Left colon (tissue), 2 donors: ENCODE measurements around the gene TACR1. TPM values are rescaled to one million over a fixed set of nuclear protein-coding genes. Genes with fewer than 3 reads are reported as not detected.
A peak's percentile ranks its signal among the peaks of the same experiment; 100 is the strongest.
"Not testable (repeated sequence)": the region's sequence is repeated elsewhere in the genome, so short reads cannot be mapped to it uniquely, and the experiment has no call there.

Experiments
- ATAC-seq: fragments of 200-7000 bp; cut with Tn5 transposase; one replicate; pipeline ENCODE4 v1.9.1; 2020; ENCODE audit warnings: mild to moderate bottlenecking, moderate library complexity
- DNase-seq, 2 donors: peaks; one replicate each; pipeline ENCODE4 v3.0.0-alpha.2; 2020
- intact Hi-C, 2 donors: fragments of 100-400 bp; cut with DNase I in 1 of 2; cut with micrococcal nuclease in 1 of 2; formaldehyde crosslinking; loops; one replicate each; pipeline versions ENCODE4 v1.11.2 to v1.14.0; 2022; cut with DNase I, micrococcal nuclease
- total RNA-seq, 2 donors: library from RNA; stranded (reverse); fragmentation: NEBNext Ultra II Directional; extraction: Animal tissue kit (Norgen Biotek cat#: 25700); gene quantifications; one replicate each; pipeline ENCODE4 v1.2.1, GENCODE V29; 2021
- donor health status: DM: no; HTN: no; CAD: no.
- donor health status: DM: yes; HTN: yes; CAD: no.

The TACR1 gene
- total RNA-seq, 2 donors from 2014 or later, result 0.34 to 1.1 TPM

DNA sequence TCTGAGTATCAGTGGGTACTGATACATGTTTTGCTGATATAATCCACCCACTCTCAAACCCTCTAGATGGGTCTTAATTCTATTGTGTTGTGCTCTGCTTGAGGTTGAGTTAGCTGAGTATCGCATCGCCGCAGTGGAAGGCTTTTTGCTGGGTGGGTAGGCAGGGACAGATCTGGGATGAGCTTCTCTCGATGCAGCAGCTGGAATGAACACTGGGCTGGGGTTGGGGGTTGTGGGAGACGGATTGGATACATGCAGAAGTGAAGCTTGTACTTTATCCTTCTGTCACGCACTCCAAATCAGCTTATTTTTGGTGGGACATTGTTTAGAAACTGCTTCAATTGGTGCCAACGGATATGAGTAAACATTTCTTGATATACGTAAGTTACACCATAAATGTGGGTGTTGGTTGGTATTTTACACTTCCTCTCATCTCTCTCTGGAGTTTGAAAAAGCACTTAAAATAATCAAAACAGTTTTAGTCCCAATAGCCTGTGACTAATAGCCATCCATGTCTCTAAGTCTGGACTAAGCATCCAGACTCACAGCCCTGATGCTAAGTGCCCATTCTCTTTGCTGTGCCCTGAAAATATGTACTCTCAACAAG lies 133.8 kb downstream of the TACR1 start:
- ATAC-seq (no peak), DNase-seq (no peak)
- intact Hi-C loops, result loop anchor here in 1 of 2 donors (10.0 kb wide), 1 partner anchor 339 kb away; no protein-coding TSS in a partner anchor

DNA sequence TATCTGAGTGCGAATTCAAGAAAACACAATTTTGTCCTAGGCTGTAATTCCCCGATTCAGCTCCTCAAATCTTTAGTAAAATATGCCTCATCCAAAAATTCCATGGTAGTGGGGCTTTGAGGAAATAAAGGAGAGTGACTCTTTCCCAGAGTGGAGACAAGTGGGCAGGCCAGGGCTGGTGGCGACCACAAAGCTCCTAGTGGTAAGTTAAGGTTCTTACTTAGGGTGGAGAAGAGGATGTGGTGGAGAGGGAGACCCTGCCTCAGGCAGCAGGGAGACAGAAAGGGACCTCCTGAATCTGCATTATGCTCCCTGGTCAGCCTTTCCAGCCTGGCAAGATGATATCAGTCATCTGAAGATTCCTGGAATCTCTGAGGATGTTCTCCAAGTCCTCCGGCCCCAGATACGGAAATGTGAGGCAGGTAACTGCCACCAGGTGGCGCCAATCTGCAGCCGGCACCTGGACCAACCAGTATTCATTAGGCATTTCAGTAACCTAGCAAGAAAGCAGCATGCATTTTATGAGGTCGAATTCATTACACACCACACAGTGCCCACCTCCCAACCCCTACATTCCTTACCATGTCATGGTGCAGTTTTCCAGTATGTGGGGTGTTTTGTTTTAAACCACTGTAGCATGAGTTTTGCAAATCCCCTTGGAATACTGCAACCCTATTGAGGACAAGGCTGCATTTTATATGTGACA lies 134.5 kb downstream of the TACR1 start:
- DNase-seq (peak in 1 of 2 donors; percentile 57), ATAC-seq (peak; percentile 69)
- intact Hi-C loops, result loop anchor here in 1 of 2 donors (10.0 kb wide), 1 partner anchor 340 kb away; no protein-coding TSS in a partner anchor

DNA sequence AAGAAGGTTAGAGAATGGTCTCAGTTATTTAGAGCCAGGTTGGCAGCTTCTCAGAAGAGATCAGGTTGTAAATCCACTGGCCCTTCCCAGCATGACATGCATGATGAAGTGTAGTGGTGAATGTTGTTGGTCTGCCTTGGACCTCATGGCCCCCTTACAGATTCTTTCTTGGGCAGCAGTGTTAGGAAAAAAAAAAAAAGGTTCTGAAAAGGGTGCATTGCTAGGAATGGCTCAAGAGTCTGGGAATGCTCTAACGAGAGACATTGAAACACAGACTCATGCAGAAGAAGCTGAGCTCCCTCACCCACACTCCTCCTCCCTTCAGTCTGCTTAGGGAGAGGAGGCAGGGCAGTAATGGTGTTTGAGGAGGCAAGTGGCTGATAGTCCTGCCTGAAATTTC lies 135.4 kb downstream of the TACR1 start:
- intact Hi-C loops, result loop anchor here in 1 of 2 donors (10.0 kb wide), 1 partner anchor 341 kb away; no protein-coding TSS in a partner anchor
- DNase-seq (no peak), ATAC-seq (no peak)

DNA sequence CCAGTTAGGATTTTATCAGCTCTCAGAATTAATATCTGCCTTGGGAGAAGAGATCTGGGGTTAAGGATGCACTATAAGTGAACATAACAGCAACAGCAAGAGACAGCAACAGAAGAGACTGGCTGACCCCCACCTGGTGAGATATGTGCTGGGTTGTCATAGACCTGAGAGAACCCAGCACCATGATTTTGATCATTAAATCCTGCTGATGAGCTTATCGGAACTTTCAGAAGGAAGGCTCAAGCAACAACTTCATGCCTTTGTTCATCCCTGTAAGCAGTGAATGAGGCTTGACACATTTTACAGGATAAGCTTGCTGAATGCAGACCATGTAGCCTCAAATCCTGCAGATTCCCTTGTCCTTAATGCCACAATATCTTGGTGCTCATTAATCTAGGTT lies 140.9 kb downstream of the TACR1 start:
- no peak for DNase-seq
- intact Hi-C loops, result no loop called here
- no peak for ATAC-seq

DNA sequence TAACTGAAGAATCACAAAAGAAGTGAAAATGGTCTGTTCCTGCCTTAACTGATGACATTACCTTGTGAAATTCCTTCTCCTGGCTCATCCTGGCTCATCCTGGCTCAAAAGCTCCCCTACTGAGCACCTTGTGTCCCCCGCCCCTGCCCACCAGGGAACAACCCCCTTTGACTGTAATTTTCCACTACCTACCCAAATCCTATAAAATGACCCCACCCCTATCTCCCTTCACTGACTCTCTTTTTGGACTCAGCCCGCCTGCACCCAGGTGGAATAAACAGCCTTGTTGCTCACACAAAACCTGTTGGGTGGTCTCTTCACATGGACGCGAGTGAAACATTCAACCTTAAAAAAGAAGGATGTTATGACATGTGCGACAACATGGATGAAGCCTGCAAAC lies 142.2 kb downstream of the TACR1 start:
- intact Hi-C loops, ATAC-seq, DNase-seq: not testable (repeated sequence)

DNA sequence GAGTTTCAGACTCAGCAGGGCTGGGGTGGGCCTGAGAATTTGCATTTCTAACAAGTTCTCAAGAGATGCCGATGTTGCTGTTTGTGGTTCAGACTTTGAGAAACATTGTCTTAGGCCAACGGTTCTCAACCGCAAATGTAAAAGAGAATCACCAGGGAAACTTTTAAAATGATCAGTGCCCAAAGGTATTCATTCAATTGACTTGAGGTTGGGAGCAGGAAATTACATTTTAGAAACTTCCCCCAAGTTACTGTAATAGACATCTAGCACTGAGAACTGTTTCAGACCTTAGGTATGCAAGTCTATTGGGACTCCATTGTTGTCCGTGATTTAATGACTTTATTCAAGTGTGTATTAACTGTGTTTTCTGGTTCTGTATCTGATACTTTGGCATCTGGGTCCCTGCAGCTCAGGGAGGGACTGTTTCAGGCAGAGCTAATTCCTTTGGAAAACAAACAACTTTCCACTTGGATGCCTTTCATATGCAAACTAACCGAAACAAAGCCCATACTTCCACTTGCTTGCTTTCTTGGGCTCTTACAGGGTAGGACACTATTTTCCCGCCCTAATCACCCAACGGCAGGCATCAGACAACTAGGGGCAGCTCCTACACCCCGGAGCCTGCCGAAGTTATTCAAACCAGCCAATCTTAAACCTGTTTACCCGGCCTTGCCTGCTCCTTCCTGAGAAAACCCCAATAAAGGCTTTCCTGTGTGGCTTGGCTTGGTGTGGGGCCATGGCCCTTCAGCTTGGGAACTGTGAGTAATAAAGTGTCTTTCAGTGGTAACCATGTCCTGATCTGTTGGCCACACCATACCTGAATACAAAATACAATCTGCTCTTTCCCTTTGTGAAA lies 143.3 kb downstream of the TACR1 start:
- DNase-seq (no peak), ATAC-seq (no peak)
- intact Hi-C loops, result no loop called here

DNA sequence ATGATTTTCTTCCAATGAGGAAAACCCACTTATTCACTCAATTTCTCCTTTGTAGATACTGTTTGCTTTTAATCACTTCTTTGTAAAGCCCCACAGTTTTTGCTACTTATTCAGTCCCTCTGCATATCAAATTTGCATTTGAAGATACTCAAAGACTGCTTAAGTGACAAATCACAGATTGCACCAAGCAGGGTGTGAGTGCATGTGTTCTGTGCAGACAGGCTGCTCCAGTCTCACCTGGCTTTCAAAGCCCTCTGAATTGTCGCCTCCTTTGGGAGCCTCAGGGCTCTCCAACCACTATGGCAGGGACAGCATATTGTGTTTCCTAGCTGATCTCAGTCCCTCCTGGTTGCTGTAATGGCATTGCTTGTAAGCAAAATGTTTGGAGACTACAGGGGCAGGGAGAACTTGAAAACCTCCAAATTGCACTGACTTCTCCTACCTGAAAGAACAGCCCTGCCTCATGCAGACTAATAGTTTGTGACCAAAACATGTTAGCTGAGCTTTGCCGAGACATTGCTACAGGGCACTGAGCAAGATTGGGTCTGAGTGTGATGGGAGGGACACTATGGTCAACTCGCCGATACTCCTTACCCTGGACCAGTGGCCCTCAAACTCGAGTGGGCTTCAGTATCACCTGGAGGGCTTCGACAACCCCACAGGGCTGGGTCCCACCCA lies 144.0 kb downstream of the TACR1 start:
- intact Hi-C loops, result no loop called here
- DNase-seq (no peak), ATAC-seq (no peak)

DNA sequence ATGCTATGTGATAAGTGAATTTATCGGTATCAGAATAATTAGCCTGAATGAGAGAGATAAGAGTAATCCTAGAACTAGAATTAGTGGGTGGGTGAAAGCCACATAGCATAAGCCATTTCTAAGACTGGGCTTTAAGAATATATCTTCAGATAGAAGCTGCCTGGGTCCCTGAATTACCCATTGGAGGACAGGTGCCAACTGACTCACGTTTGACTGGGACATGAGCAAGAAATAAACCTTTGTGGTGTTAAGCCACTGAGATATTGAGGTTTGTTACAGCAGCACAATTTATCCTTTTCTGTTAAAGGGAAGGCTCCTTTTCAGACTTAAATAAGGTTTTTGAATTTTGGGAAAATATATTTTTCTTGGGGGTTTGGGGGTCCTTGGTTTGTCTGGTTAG lies 145.0 kb downstream of the TACR1 start:
- ATAC-seq (no peak), DNase-seq (no peak)
- intact Hi-C loops, result no loop called here

DNA sequence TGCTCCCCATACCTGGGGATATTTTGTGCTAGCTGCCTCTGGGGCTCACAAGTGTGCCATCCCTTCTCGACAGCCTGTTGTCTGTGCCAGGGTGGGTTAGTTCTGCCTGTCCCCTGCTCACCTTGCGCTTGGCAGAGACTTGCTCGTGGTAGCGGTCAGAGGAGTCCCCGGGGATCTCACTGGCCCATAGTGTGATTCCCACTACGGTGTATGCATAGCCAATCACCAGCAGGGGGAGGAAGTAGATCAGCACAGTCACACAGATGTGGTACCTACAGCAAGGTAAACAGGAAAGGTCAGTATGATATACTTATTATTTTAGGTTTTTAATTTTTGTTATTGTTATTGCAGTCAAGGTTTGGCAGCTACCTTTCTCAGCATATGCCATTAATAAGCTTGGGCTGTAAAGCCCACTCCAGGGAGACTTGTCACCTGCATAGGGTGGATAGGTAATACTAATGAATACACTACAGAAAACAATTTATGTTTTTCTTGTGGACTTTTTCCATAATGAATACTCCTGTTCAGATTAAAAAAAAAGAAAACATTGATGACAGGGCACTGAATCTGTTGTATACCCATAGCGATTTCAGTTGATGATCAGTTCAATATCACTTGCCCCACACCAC lies 145.7 kb downstream of the TACR1 start:
- DNase-seq (peak in 1 of 2 donors; percentile 6), ATAC-seq (peak; percentile 80)
- intact Hi-C loops, result no loop called here

DNA sequence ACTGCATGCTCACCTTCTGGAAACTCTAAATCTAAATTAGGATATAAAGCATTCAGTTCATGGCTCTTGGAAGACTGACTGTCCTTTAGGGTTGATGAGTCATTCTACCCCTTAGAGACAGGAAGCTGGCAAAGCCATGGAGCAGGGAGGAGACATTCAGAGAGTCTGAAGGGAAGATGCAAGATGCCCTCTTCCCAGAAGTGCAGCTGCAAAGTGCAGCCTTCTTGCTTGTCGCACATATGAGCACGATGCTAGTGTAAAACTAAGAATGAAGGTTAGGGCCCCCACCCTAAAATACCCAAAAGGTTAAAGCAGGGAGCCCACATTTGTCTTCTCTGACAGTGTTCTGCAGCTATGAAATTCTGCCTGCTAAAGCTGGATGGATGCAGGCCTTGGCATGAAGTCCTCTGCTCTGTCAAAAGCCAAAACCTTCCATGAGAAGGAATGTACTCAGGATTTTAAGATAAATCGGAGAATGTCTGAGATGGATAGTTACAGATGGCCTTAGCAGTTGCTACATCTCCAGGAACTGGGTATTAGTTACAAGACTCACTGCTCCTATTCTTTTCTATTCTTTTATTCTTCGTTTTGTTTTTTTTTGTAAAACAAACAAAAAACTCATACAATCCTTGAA lies 151.2 kb downstream of the TACR1 start:
- DNase-seq, result no peak
- ATAC-seq, result no peak
- intact Hi-C loops, result no loop called here

DNA sequence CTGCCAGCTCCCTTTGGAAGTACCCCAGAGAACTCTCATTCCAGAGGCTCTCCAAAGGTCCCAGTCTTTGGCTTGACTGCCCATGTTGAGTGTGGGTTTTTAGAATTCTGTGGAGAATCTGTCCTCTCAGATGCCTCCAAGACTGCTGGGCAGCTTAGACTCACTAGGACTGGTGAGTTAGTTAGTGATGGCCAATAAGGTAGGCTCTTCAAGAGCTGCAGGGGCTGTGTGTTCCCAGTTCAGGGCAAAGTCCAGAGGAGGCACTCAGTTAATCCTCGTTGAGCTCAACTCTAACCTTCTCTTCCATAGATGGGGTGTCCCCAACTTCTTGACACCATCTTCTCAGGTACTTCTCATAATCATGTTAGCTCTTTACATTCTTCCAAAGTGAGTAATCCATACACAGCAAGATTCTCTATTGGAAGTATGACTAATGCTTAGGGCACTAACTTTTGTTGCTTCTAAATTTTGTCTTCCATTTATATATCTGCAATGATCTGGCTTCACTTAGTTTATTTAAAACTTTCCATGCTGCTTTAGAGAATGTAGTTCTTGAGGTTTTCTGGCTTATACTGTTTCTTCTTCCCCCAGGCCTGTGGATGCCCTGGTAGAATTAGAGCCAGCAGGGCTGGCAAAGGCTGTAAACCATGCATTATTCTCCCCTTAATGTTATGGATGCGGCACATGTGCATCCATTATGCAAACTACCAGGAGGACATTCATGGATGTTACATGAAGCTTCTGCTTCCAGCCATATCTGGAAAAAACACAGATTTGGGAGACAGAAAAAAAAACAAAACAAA lies 151.9 kb downstream of the TACR1 start:
- intact Hi-C loops, result no loop called here
- no peak for DNase-seq
- ATAC-seq, result no peak

DNA sequence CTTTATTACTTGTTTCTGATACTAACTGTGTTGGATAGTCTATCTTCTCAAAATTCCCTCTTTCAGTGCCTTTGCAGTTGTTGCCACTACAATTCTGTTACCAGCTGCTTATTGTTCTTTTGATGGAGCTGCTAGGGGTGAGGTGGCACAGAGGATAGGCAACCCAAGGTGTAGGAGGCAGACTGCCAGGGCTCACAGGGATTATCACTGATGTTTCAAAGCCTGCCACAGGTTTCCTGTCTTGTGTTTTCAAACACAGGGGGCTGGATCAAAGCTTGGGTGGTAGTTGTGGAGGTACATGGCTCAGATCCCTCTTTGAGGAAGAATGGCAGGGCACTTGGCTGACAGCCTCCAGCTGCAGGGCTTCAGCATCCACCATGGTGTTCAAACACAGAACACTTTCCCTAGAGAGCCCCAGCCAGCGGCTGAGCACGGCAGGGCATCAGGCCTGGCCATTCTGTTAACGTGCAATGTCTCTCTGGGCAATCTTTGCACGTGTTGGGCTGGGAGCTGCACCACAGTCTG lies 153.7 kb downstream of the TACR1 start:
- no peak for ATAC-seq
- intact Hi-C loops, result no loop called here
- no peak for DNase-seq

DNA sequence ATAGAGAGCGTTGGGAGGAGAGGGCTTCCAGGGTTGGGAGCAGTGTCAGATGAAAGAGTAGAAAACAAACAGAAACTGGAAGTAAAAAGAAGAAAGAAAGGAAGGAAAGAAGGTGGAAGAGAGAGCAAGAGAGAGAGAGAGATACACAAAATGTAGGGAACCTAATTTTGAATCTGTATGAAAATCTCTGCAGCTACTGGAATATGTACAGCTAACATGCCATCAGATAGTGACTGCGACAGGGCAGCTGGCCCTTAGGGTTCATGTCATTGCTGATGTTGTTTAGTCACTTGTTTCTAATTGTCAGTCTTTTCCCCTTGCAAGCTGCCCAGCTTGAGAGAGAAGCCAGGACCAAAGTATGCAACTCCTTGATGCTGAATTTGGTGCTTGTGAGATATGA lies 155.0 kb downstream of the TACR1 start:
- intact Hi-C loops, result no loop called here
- no peak for ATAC-seq
- DNase-seq, result no peak

DNA sequence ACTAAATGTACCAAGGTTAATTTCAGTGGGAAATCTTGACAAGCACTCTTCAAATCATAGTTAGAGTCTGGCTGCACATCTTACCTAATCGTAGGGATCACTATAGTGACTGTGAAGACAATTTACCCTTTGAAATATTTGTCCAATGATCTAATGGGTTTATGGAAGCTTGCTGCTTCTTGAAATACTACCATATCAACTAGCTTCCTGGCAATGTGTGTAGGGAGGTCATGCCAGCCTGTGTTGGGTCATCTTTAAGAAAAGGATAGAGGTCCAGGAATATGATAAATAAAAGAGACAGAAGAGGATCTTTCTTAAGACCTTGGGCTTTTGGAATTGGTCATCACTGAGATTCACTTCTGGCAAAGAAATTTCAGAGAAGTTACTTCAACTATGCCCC lies 156.5 kb downstream of the TACR1 start:
- DNase-seq (no peak), ATAC-seq (no peak)
- intact Hi-C loops, result no loop called here

DNA sequence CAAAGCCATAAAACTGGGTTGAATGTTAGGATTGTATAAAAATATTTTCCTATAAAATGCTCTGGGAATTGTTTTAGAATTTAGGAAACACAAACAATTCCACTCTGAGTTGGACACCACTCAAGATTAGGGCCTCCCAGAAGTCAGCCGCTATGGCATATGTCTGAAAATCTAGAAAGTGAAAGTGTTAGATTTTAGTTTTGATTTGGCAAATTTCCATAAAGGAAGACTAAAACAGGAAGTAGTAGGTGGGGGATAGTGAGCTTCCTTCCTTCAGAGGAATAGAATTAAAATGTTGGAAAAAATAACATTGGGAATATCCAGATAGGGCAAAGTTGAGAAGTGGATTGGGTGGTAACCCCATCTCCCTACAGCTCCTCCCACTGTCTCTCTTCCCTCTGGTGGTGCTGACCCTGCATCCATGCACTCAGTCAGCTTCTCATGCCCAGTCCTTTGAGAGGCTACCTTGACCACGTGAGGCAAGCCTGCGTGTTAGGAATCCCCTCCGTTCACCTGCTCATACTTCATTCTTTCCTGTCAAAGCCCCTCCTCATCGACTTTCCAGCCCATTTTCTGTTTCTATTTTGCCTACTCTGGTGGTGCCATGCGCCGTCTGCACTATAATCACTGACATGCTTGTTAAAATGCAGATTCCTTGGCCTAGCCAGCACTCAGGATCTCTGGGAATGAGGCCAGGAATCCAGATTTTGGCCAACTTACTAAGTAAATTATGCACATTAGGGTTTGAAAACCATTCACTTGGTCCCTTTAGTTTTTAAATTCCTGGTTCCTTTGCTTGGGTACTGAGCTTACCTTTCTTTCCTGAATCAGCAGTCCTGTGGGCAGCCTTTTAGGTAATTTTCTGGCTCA lies 157.4 kb downstream of the TACR1 start:
- ATAC-seq (no peak), DNase-seq (no peak)
- intact Hi-C loops, result no loop called here

DNA sequence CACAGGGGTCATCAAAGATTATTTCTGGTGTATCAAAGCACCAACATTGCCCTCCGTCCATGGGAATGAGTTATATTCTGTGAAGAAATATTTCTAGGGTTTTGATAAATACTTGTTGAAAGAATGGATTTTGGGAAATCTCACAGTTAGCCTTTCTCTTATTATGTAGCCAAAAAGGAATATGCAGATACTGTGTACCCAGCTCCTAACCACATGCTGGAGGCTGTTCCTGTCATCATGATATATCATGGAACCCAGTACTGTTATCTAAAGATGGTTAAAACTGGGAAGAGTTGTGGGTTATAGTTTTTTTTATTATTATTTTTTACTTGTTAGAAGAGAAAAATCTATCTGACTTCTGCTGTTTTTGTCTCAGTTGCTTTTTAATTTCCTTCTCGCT lies 158.1 kb downstream of the TACR1 start:
- intact Hi-C loops, result no loop called here
- ATAC-seq, result no peak
- no peak for DNase-seq
